ENCODE results near the gene ADAMTSL2.

The ADAMTSL2 gene

DNA sequence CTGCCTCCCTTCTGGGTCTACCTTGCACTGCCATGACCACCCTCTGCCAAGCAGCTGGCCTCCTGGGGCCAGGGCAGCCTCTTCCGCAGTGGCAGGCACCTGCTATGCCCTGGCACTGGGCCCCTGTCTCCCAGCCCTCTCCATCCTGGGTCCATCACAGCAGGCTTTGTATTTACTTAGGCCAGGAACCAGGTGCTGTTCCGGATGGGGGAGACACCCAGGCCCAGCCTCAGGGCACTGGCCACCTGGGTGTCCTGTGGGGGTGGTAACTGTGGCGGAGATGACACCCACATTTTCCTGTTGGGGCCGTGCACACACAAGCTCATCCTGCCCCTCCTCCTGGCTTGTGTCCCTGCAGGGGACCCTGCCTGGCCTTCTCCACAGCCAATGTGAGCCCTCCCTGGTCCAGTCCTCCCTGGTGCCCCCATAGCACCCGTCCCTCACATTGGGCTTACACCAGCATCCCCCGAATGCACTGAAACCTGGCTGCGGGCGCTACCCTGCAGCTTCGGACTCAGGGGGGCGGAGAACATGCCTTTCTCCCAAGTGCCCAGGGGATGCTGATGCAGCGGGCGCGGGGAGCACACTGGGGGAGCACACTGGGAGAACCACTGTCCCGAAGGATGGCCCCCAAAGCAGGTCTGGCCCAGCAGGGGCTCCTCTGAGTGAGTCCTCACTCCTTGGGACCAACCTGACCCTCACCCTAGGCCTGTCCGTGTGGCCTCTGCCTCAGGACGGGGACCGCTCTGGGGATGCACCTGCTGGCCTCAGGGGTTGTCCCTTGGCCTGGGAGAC is 56.8 kb downstream of the ADAMTSL2 start:
- no peak for DNase-seq

DNA sequence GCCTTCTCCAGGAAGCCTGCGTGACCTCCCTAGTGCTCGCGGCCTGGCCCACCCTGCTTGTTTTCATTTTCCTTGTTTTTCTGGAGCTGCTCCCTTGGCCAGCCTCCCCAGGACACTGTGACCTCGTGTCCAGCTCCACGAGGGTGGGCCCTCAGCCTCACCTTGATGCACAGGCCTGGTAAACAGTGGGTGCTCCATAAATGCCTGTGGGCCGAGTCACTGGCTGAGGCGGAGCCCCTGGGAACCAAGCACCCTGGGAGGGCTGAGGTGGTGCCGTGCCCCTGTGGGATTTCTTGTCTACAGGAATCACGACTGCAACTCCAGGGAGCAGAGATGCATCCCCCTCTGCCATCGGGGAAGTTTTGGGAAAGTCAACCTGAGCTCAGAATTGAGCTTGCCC is 57.5 kb downstream of the ADAMTSL2 start:
- DNase-seq: no peak

- DNase-seq: no peak
Observed at GRCh38 chr9:133592731-133593409, 58.4 kb downstream of the ADAMTSL2 start.

DNA sequence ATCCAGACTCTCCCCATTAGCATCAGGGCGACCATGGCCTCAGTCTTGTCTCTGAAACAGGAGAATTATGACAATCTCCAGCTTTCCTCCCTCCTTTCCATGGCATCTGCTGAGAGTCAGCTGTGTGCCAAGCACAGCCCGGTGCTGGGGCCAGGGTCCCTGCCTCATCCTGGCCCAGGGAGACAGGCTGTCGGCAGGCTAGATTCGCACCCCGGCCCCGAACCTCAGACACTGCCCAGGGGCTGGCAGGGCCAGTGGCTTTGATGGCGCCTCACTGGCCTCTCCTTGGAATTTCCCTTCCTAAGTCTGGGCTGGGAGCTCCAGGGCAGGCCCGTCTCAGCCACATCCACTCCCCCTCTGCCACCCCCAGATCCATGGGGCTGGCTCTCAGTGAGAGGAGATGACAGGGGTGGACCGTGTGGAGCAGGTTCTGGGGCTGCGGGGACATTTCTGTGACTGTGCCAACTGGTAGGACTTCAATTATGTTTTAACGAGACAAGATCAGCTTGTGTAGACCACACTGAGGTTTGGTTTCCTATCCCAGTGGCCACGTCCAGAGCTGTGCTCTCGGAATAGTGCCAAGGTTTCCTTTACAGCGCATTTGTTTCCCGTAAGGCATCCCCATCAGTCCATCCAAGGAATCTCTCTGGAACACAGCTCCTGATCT is 59.2 kb downstream of the ADAMTSL2 start:
- DNase-seq: no peak

GRCh38 chr9:133594310-133594709 is 59.8 kb downstream of the ADAMTSL2 start:
- DNase-seq: no peak

GRCh38 chr9:133595910-133596309 is 61.4 kb downstream of the ADAMTSL2 start:
- no peak for DNase-seq

- DNase-seq: no peak
Observed at GRCh38 chr9:133597316-133597957, 62.9 kb downstream of the ADAMTSL2 start.

DNA sequence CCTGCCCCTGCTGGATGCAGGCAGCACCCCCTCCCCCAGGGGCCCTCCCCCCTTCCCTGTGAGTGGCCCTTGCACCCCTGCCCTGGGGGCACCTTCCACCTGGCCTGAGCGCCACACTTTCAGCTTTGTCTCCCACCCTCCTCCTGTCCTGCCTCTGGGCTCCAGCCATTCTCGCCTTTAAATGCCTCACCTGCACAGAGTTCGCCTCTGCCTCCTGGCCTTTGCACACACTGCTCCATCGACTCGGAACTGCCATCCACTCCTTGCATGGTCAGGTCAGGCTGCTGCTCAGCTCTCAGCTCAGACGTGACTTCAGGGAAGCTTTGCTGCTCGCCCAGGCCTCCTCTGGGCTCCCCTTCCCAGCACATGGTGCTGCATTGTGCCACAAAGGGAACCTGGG is 64.5 kb downstream of the ADAMTSL2 start:
- DNase-seq: no peak

GRCh38 chr9:133599470-133600173 is 65.1 kb downstream of the ADAMTSL2 start:
- no peak for DNase-seq

GRCh38 chr9:133600739-133601138 is 66.2 kb downstream of the ADAMTSL2 start:
- DNase-seq: no peak

- no peak for DNase-seq
Observed at GRCh38 chr9:133601746-133602145, 67.2 kb downstream of the ADAMTSL2 start.

DNA sequence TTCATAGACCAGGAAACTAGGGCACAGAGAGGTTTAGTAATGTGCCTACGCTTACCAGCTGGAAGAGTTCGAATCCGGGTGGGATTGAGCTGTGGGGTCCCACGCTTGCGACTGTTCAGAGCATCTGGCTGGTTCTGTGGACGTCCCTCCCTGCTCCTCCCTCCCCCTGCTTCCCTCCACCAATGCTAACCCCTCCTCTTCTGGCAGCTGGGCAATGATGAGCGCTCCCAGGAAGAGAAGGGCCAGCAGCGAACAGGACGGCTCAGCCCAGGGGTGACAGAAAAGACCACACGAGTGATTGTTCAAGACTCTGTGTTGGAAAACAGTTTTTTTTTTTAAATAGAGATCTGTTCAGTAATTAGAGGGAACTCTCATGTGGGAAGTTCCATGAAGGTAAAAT is 67.8 kb downstream of the ADAMTSL2 start:
- DNase-seq: no peak

GRCh38 chr9:133603135-133603927 is 68.8 kb downstream of the ADAMTSL2 start:
- DNase-seq: no peak

DNA sequence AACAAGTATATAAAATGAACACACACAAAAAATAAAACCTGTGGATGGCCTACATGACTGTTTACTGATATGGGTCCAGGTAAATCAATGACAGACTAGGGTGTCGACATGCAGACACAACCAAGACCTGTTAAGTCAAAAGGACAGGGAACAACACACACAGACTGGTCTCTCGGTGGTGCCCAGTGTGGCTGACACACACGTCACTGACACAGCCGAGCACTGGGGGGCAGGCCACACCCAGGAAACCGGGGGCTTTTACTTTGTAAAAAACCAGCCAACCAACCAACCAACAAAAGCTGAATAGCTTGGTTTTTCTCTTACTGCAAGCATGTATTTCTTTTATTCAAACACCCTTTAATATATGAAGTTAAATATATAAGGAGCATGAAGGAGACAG is 69.7 kb downstream of the ADAMTSL2 start:
- DNase-seq: no peak

DNA sequence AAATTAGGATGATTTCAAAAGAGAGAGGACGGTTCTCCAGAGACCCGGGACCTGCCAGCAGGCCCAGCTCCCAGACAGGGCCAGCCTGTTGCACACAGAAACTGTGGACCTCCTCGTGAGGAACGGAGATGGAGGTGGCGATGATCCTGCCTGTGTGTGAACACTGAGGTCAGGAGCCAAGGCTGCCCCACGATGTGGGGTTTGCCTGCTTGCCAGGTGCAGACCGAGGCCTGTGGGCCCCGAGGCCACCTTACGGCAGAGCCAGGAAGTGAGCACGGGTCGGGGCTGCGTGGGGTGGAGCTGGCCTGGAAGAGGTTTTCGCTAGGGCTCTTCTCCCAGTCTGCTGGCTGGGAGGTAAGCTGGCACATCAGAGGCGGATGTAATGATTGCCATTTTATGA is 70.4 kb downstream of the ADAMTSL2 start:
- DNase-seq: no peak

DNA sequence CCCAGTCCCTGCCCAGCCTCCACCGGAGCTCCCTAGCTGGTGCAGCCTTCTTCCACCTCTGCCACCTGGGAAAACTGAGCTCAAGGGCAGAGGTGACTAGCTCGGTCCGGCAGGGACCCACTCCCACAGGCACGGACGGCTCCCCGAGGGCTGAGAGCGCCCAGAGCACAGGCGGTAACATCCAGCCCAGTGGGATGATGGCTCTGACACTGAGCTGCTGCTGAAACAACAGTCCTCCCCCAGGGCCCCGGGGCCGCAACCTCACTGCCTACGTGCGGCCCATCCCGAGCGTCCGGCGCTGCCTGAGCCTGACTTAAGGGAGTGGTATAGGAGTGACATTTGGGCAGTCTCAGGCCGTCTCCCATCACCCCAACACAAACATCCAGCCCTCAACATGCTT is 70.9 kb downstream of the ADAMTSL2 start:
- no peak for DNase-seq

DNA sequence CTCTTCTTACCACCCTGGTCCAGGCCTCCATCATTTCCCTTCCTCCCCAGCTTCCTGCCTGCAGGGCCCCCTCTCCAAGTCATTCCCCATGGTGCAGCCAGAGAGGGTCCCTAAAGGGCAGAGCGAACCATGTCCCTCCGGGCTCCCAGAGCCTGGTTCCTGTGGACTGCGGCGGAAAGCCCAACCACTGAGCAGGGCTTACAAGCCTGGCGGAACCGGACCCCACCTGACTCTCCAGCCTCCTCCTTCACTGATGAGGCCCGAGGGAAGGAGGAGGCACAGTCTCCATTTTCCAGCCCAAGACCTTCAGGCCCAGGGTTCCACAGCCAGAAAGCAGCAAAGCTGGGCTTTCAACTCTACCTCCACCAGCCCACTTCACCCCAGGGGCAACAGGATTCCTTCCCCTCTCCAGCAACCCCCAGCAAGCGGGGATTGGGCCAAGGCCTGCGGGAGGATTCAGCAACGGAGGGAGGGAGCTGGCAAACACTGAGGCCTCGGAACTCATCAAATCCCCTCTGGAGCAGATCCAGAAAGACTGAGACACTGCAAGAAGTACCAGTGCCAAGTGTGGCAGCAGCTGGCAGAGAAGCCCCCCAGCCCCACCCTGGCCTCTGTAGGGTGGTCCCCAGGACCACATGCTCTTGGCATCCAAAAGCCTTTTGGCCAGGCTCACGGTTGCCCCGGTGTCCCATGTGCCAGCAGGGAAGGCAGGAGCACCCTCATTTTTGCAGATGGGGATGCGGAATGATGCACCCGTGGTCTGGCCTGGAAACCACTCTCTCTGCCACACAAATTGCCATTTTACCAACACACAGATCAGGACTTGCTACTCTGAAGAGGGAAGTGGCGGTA is 71.6 kb downstream of the ADAMTSL2 start:
- no peak for DNase-seq

GRCh38 chr9:133606708-133607025 is 72.2 kb downstream of the ADAMTSL2 start:
- DNase-seq: no peak

GRCh38 chr9:133607381-133607780 is 72.9 kb downstream of the ADAMTSL2 start:
- no peak for DNase-seq

DNA sequence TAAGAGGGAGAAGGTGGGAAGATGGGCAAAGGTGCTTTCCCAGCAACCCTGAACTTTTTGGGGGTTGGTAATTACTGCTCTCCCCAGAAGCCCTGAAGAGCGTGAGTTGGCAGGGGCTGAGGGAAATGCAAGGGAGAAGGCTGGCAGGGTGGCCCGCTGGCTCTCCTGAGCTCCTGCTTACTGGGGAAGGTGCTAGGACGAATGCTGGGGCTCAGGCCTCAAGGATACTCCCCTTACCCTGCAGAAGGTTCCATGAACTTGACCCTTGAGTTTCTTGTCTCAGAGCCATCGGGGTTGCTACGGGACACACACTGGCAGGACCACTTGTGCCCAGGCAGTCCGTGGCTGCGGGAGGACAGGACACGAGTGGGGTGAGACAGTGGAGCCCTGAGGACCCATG is 73.5 kb downstream of the ADAMTSL2 start:
- no peak for DNase-seq

- no peak for DNase-seq
Observed at GRCh38 chr9:133608382-133608781, 73.9 kb downstream of the ADAMTSL2 start.

Data from right forelimb (tissue), 1 donor.